IMR-90 (cell line): ENCODE data around the gene ZNF782. TPM values are rescaled to one million over a fixed set of nuclear protein-coding genes. Genes with fewer than 3 reads are reported as not detected.

Source experiments
- ATAC-seq: fragments of 200-7000 bp; cut with Tn5 transposase; 2 replicates; pipeline ENCODE4 v1.9.1; 2020; ENCODE audit warnings: low read depth, mild to moderate bottlenecking, moderate library complexity
- BruUV-seq: library from RNA; stranded (reverse); fragments of 400-500 nt; replicated peaks from 2 replicates; lab custom pipeline; 2021; lab: Mats Ljungman, UMichigan
- CTCF ChIA-PET: fragments of 300-600 bp; formaldehyde crosslinking; extraction: SDS; loops from one replicate; lab custom pipeline; 2021; ENCODE audit warnings: antibody characterized with exemption; lab: Yijun Ruan, JAX
- POLR2A ChIA-PET: fragments of 300-600 bp; sonication (Branson Sonifier 250); formaldehyde crosslinking; loops from one replicate; lab custom pipeline; 2022; ENCODE audit warnings: antibody characterized with exemption; ENCODE audit not compliant: unreplicated experiment; lab: Charles Lee
- DNase-seq: peaks from one replicate; pipeline ENCODE4 v3.0.0; 2013
- H2AFZ ChIP-seq: replicated peaks from 2 replicates; pipeline ENCODE3; 2013; ENCODE audit warnings: low read length, mild to moderate bottlenecking; ENCODE audit not compliant: poor library complexity
- H2AK5ac ChIP-seq: 2 replicates; pipeline ENCODE4 v1.6.1; 2013; ENCODE audit warnings: low read depth, low read length, inconsistent platforms
- H2AK9ac ChIP-seq: replicated peaks from 2 replicates; pipeline ENCODE3; 2013; ENCODE audit warnings: mild to moderate bottlenecking, low read depth, low read length, moderate library complexity; ENCODE audit not compliant: poor library complexity
- H2BK120ac ChIP-seq: 2 replicates; pipeline ENCODE4 v1.6.1; 2013; ENCODE audit warnings: low read depth, low read length, inconsistent platforms
- H2BK15ac ChIP-seq: 3 replicates; pipeline ENCODE4 v1.6.1; 2013; ENCODE audit warnings: low read depth, low read length, inconsistent platforms
- H2BK20ac ChIP-seq: 2 replicates; pipeline ENCODE4 v1.6.1; 2013; ENCODE audit warnings: low read depth, mild to moderate bottlenecking, inconsistent platforms, low read length, moderate library complexity
- H2BK5ac ChIP-seq: 2 replicates; pipeline ENCODE4 v1.6.1; 2013; ENCODE audit warnings: mild to moderate bottlenecking, low read depth, low read length, inconsistent platforms; ENCODE audit not compliant: poor library complexity, severe bottlenecking
- H3K14ac ChIP-seq: replicated peaks from 2 replicates; pipeline ENCODE4 v1.6.1; 2013; ENCODE audit warnings: low read depth, low read length, inconsistent platforms
- H3K18ac ChIP-seq: 2 replicates; pipeline ENCODE4 v1.6.1; 2013; ENCODE audit warnings: low read depth, low read length, control low read depth
- H3K23ac ChIP-seq: 2 replicates; pipeline ENCODE4 v1.6.1; 2013; ENCODE audit warnings: low read depth, low read length, inconsistent platforms
- H3K27ac ChIP-seq: 2 replicates; pipeline ENCODE4 v1.5.1; 2013; ENCODE audit warnings: mild to moderate bottlenecking, control low read depth, low read length; ENCODE audit not compliant: insufficient read depth
- H3K27me3 ChIP-seq: 2 replicates; pipeline ENCODE4 v1.6.1; 2013; ENCODE audit warnings: low read length; ENCODE audit not compliant: control insufficient read depth, insufficient read depth
- H3K36me3 ChIP-seq: 2 replicates; pipeline ENCODE4 v1.6.1; 2013; ENCODE audit warnings: low read length, mixed read lengths; ENCODE audit not compliant: control insufficient read depth, insufficient read depth
- H3K4ac ChIP-seq: 2 replicates; pipeline ENCODE4 v1.6.1; 2013; ENCODE audit warnings: low read depth, low read length, inconsistent platforms
- H3K4me1 ChIP-seq: 2 replicates; pipeline ENCODE4 v1.6.1; 2013; ENCODE audit warnings: low read length, mixed read lengths; ENCODE audit not compliant: control insufficient read depth, insufficient read depth
- H3K4me2 ChIP-seq: 2 replicates; pipeline ENCODE4 v1.6.1; 2013; ENCODE audit warnings: low read depth, mild to moderate bottlenecking, control low read depth, low read length, moderate library complexity
- H3K4me3 ChIP-seq: 2 replicates; pipeline ENCODE4 v1.5.1; 2013; ENCODE audit warnings: low read depth, mild to moderate bottlenecking, control low read depth, low read length, moderate library complexity; ENCODE audit not compliant: insufficient read depth
- H3K56ac ChIP-seq: 2 replicates; pipeline ENCODE4 v1.6.1; 2013; ENCODE audit warnings: low read length, inconsistent platforms; ENCODE audit not compliant: insufficient read depth; ENCODE audit errors: extremely low read depth
- H3K79me1 ChIP-seq, 2 experiments: 2 replicates each; pipeline ENCODE4 v1.6.1; 2013; ENCODE audit warnings: low read length in 2 of 2, inconsistent platforms in 1 of 2, low read depth in 1 of 2
- H3K9ac ChIP-seq: 2 replicates; pipeline ENCODE4 v1.6.1; 2013; ENCODE audit warnings: low read depth, low read length, control low read depth
- H3K9me1 ChIP-seq: 2 replicates; pipeline ENCODE4 v1.6.1; 2013; ENCODE audit warnings: low read length, inconsistent platforms; ENCODE audit not compliant: insufficient read depth
- H3K9me3 ChIP-seq: 2 replicates; pipeline ENCODE4 v1.6.1; 2013; ENCODE audit warnings: low read length; ENCODE audit not compliant: control insufficient read depth, insufficient read depth
- H4K20me1 ChIP-seq: 2 replicates; pipeline ENCODE4 v1.6.1; 2013; ENCODE audit warnings: low read length, inconsistent platforms; ENCODE audit not compliant: insufficient read depth
- H4K5ac ChIP-seq: 2 replicates; pipeline ENCODE4 v1.6.1; 2013; ENCODE audit warnings: mild to moderate bottlenecking, low read depth, low read length, control low read depth
- H4K8ac ChIP-seq, 2 experiments: 2 replicates each; pipeline ENCODE4 v1.6.1; 2013; ENCODE audit warnings: low read depth in 2 of 2, low read length in 2 of 2, control low read depth in 1 of 2, inconsistent platforms in 1 of 2
- H4K91ac ChIP-seq: 2 replicates; pipeline ENCODE4 v1.6.1; 2013; ENCODE audit warnings: low read depth, low read length, inconsistent platforms; ENCODE audit not compliant: insufficient read depth
- BHLHE40 ChIP-seq: fragments of 150-350 bp; IDR thresholded peaks from 2 replicates; pipeline ENCODE4 v1.6.1; 2016; ENCODE audit warnings: mild to moderate bottlenecking, low read depth, low read length
- CEBPB ChIP-seq: IDR thresholded peaks from 2 replicates; pipeline ENCODE4 v1.6.1; 2012; ENCODE audit warnings: low read depth, low read length, improper control_type of control experiment
- CHD1 ChIP-seq: IDR thresholded peaks from 2 replicates; pipeline ENCODE4 v1.6.1; 2012; ENCODE audit warnings: low read depth, low read length, improper control_type of control experiment
- FOS ChIP-seq: fragments of 150-350 bp; IDR thresholded peaks from 2 replicates; pipeline ENCODE4 v1.6.1; 2016; ENCODE audit warnings: low read depth, low read length
- MAFK ChIP-seq: IDR thresholded peaks from 2 replicates; pipeline ENCODE4 v1.6.1; 2012; ENCODE audit warnings: low read depth, low read length, improper control_type of control experiment
- MAZ ChIP-seq: IDR thresholded peaks from 2 replicates; pipeline ENCODE4 v1.6.1; 2012; ENCODE audit warnings: low read depth, mild to moderate bottlenecking, low read length, improper control_type of control experiment, moderate library complexity, borderline replicate concordance
- MXI1 ChIP-seq: IDR thresholded peaks from 2 replicates; pipeline ENCODE4 v1.6.1; 2012; ENCODE audit warnings: low read depth, mild to moderate bottlenecking, low read length, moderate library complexity, borderline replicate concordance
- NFE2L2 ChIP-seq: fragments of 150-350 bp; IDR thresholded peaks from 2 replicates; pipeline ENCODE4 v1.6.1; 2016; ENCODE audit warnings: low read depth, mild to moderate bottlenecking, low read length
- POLR2A ChIP-seq: IDR thresholded peaks from 2 replicates; pipeline ENCODE4 v1.6.1; 2012; ENCODE audit warnings: mild to moderate bottlenecking, low read depth, low read length
- RAD21 ChIP-seq: IDR thresholded peaks from 2 replicates; pipeline ENCODE4 v1.6.1; 2012; ENCODE audit warnings: low read length, improper control_type of control experiment
- RCOR1 ChIP-seq: IDR thresholded peaks from 2 replicates; pipeline ENCODE4 v1.6.1; 2012; ENCODE audit warnings: mild to moderate bottlenecking, low read length, improper control_type of control experiment; ENCODE audit not compliant: insufficient replicate concordance
- RFX5 ChIP-seq: IDR thresholded peaks from 2 replicates; pipeline ENCODE4 v1.8.0; 2012; ENCODE audit warnings: low read depth, mild to moderate bottlenecking, low read length, moderate library complexity
- SMC3 ChIP-seq: fragments of 150-350 bp; IDR thresholded peaks from 2 replicates; pipeline ENCODE4 v1.6.1; 2016; ENCODE audit warnings: low read depth, mild to moderate bottlenecking, antibody characterized with exemption, low read length, moderate library complexity
- USF2 ChIP-seq: fragments of 150-350 bp; IDR thresholded peaks from 2 replicates; pipeline ENCODE4 v1.6.1; 2017; ENCODE audit warnings: mild to moderate bottlenecking, antibody characterized with exemption, low read length, low read depth
- WGBS, 2 experiments: methylation state at CpG; one replicate each; pipeline versions ENCODE4 v1.1.5 to v1.1.7; 2013; ENCODE audit warnings: missing lambda C conversion rate in 2 of 2; ENCODE audit not compliant: insufficient read length in 1 of 2; ENCODE audit errors: extremely low coverage in 2 of 2; 5-methylcytosine and 5-hydroxymethylcytosine counted together
- dilution Hi-C: fragments of 300-500 bp; cut with HindIII; formaldehyde crosslinking; loops from one replicate; pipeline ENCODE4 v1.14.3; 2018; ENCODE audit warnings: low sequenced_read_pairs; ENCODE audit not compliant: unreplicated experiment
- in situ Hi-C: fragments of 300-500 bp; cut with MboI; formaldehyde crosslinking; loops from 3 replicates; pipeline ENCODE4 v1.14.3; 2019; ENCODE audit warnings: low sequenced_read_pairs, inconsistent platforms, mixed read lengths
- intact Hi-C: fragments of 100-400 bp; cut with micrococcal nuclease; formaldehyde crosslinking; loops from 2 replicates; pipeline ENCODE4 v1.10.0; 2022
- polyA plus RNA-seq, 3 experiments: library from polyadenylated mRNA; depleted of rRNA; stranded (reverse); fragments of >200 nt; gene quantifications; 2 replicates each; pipeline ENCODE4 v1.2.3, GENCODE V29; 2012; ENCODE audit warnings: low replicate concordance in 1 of 3
- total RNA-seq: library from RNA; depleted of rRNA; stranded (reverse); fragments of >200 nt; gene quantifications from 2 replicates; pipeline ENCODE4 v1.2.3, GENCODE V29; 2012
- TF ChIP-seq, protein P1 (sequence below): conservative IDR thresholded peaks from 2 replicates; pipeline ENCODE4 v1.5.1; 2012; ENCODE audit warnings: mild to moderate bottlenecking, low read depth, low read length, improper control_type of control experiment
- TF ChIP-seq, protein P2 (sequence below): fragments of 150-350 bp; IDR thresholded peaks from 2 replicates; pipeline ENCODE4 v1.6.1; 2016; ENCODE audit warnings: low read depth, mild to moderate bottlenecking, low read length, moderate library complexity, borderline replicate concordance

Gene ZNF782
- total and polyA plus RNA-seq, 2 of the 4 experiments (the other 2 are of a cell fraction), result 0.86 to 4.3 TPM

DNA sequence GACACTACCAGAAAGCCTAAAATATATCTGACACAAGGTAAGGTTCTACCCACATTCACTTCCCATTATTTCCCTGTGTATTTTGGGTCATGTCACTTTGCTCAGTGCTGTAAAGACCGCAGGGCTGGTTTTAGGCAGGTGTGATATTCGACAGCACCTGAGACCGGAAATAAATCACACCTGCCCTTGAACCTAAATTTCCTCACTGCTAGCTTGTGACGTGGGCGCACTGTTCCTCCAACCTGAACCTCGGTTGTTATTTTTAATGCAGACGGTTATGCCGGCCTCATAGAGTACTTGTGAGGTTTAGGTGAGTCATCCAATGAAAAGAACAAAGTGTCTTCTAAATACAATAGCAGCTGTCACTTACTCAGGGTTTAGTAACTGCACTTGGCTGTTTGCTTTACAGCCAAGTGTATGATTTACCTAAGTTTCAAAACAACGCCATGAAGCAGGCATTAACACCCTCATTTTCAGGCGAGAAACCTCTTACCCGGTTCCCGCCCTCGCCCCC lies 20.7 kb upstream of the ZNF782 start:
- ChIA-PET CTCF (no interaction called here), POLR2A (no interaction called here)
- H3K27ac ChIP-seq, result no peak overlapping the region
- no peaks in the 10 kb centered on the region for H3K79me1 ChIP-seq
- H2BK120ac ChIP-seq, result no peak overlapping the region
- no peak overlapping the region for H3K18ac ChIP-seq
- no peaks in the 10 kb centered on the region for H3K9me1 ChIP-seq
- DNase-seq (peak; percentile 59), ATAC-seq (no peak; the same call in 1 of the 2 replicates)
- H3K27me3 ChIP-seq, result peaks cover 12% of the 10 kb centered on the region
- H3K4me1 ChIP-seq, result no peaks in the 10 kb centered on the region
- no peak overlapping the region for H3K4ac ChIP-seq
- BruUV-seq, result no TSS peak
- H3K14ac ChIP-seq, result no peak overlapping the region
- H3K56ac ChIP-seq, result no peak overlapping the region
- H2AK5ac ChIP-seq, result no peak overlapping the region
- no peak overlapping the region for H2BK20ac ChIP-seq
- no peak overlapping the region for H3K9ac ChIP-seq
- no peak overlapping the region for H2BK5ac ChIP-seq
- 37% methylated on average over 10 of the region's 13 CpGs; no CpG with 5 or more reads in 1 of the 2 experiments for WGBS, 2 experiments
- intact Hi-C loops (loop anchor here (5.0 kb wide), 1 partner anchor 232 kb away; no protein-coding TSS in a partner anchor), dilution Hi-C loops (no loop called here), in situ Hi-C loops (no loop called here)
- H3K36me3 ChIP-seq, result no peaks in the 10 kb centered on the region
- no peak overlapping the region for H4K91ac ChIP-seq
- H4K8ac ChIP-seq, result no peak overlapping the region
- H4K5ac ChIP-seq, result no peak overlapping the region
- H3K4me3 ChIP-seq, result peak overlapping the region; percentile 48
- H4K20me1 ChIP-seq, result no peaks in the 10 kb centered on the region
- H3K23ac ChIP-seq, result no peak overlapping the region
- H3K4me2 ChIP-seq, result peak overlapping the region; percentile 96
- no peak overlapping the region for H2BK15ac ChIP-seq
- H2AFZ ChIP-seq, result peak overlapping the region; percentile 96
- H3K9me3 ChIP-seq, result no peaks in the 10 kb centered on the region
- peak overlapping the region; percentile 20 for H2AK9ac ChIP-seq
- TF ChIP-seq MAFK (no peak), MAZ (no peak), RAD21 (no peak), CHD1 (no peak), CEBPB (no peak), MXI1 (no peak), FOS (no peak), BHLHE40 (no peak), RFX5 (no peak), SMC3 (no peak), RCOR1 (no peak), POLR2A (no peak), USF2 (no peak), NFE2L2 (no peak)
- TF ChIP-seq, protein P1, sequence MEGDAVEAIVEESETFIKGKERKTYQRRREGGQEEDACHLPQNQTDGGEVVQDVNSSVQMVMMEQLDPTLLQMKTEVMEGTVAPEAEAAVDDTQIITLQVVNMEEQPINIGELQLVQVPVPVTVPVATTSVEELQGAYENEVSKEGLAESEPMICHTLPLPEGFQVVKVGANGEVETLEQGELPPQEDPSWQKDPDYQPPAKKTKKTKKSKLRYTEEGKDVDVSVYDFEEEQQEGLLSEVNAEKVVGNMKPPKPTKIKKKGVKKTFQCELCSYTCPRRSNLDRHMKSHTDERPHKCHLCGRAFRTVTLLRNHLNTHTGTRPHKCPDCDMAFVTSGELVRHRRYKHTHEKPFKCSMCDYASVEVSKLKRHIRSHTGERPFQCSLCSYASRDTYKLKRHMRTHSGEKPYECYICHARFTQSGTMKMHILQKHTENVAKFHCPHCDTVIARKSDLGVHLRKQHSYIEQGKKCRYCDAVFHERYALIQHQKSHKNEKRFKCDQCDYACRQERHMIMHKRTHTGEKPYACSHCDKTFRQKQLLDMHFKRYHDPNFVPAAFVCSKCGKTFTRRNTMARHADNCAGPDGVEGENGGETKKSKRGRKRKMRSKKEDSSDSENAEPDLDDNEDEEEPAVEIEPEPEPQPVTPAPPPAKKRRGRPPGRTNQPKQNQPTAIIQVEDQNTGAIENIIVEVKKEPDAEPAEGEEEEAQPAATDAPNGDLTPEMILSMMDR, result no peak
- TF ChIP-seq, protein P2, sequence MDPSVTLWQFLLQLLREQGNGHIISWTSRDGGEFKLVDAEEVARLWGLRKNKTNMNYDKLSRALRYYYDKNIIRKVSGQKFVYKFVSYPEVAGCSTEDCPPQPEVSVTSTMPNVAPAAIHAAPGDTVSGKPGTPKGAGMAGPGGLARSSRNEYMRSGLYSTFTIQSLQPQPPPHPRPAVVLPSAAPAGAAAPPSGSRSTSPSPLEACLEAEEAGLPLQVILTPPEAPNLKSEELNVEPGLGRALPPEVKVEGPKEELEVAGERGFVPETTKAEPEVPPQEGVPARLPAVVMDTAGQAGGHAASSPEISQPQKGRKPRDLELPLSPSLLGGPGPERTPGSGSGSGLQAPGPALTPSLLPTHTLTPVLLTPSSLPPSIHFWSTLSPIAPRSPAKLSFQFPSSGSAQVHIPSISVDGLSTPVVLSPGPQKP, result no peak
